NB4 (cell line): Measurements from ENCODE around the gene NRP1.

Source experiments
- MYC ChIP-seq: IDR thresholded peaks from 2 replicates; pipeline ENCODE4 v1.6.1; 2011; ENCODE audit warnings: low read depth, low read length
- POLR2A ChIP-seq: IDR thresholded peaks from 2 replicates; pipeline ENCODE4 v1.6.1; 2011; ENCODE audit warnings: mild to moderate bottlenecking; ENCODE audit not compliant: insufficient read length; ENCODE audit errors: extremely low read depth
- TF ChIP-seq, protein P1 (sequence below): IDR thresholded peaks from one replicate; pipeline ENCODE4 v1.5.1; 2012; ENCODE audit warnings: low read depth, low read length
- TF ChIP-seq, protein P2 (sequence below): IDR thresholded peaks from 2 replicates; pipeline ENCODE4 v1.6.1; 2011; ENCODE audit warnings: low read depth, low read length

GRCh38 chr10:33129996-33130386, 204.5 kb downstream of the NRP1 start:
- no peak for TF ChIP-seq POLR2A
- TF ChIP-seq, protein P1, sequence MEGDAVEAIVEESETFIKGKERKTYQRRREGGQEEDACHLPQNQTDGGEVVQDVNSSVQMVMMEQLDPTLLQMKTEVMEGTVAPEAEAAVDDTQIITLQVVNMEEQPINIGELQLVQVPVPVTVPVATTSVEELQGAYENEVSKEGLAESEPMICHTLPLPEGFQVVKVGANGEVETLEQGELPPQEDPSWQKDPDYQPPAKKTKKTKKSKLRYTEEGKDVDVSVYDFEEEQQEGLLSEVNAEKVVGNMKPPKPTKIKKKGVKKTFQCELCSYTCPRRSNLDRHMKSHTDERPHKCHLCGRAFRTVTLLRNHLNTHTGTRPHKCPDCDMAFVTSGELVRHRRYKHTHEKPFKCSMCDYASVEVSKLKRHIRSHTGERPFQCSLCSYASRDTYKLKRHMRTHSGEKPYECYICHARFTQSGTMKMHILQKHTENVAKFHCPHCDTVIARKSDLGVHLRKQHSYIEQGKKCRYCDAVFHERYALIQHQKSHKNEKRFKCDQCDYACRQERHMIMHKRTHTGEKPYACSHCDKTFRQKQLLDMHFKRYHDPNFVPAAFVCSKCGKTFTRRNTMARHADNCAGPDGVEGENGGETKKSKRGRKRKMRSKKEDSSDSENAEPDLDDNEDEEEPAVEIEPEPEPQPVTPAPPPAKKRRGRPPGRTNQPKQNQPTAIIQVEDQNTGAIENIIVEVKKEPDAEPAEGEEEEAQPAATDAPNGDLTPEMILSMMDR: no peak
- no peak for TF ChIP-seq MYC
- TF ChIP-seq, protein P2, sequence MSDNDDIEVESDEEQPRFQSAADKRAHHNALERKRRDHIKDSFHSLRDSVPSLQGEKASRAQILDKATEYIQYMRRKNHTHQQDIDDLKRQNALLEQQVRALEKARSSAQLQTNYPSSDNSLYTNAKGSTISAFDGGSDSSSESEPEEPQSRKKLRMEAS: no peak
